SK-N-SH (cell line): Measurements from ENCODE around the gene ZFHX3. TPM values are rescaled to one million over a fixed set of nuclear protein-coding genes. Genes with fewer than 3 reads are reported as not detected.

Source experiments
- CTCF ChIA-PET: fragments of 300-600, 350-600 bp; formaldehyde crosslinking; extraction: SDS; loops from one replicate; lab custom pipeline; 2021; lab: Yijun Ruan, JAX
- POLR2A ChIA-PET: fragments of 350-600 bp; sonication (Branson Sonifier 250); formaldehyde crosslinking; extraction: SDS; loops from one replicate; lab custom pipeline; 2020; ENCODE audit warnings: antibody characterized with exemption, inconsistent platforms; lab: Yijun Ruan, JAX
- DNase-seq: peaks from one replicate; pipeline ENCODE4 v3.0.0; 2012
- H2AFZ ChIP-seq: fragments of 200-600 bp; sonication (generic); 2 replicates; pipeline ENCODE4 v1.8.1; 2016; ENCODE audit warnings: antibody characterized with exemption, mild to moderate bottlenecking, low read depth
- H3F3A ChIP-seq: fragments of 200-600 bp; sonication (generic); replicated peaks from 2 replicates; pipeline ENCODE3; 2016; ENCODE audit warnings: antibody characterized with exemption, mild to moderate bottlenecking; ENCODE audit not compliant: insufficient read depth
- H3K27ac ChIP-seq, 2 experiments: fragments of 200-500 bp in 1 of 2; fragments of 200-600 bp in 1 of 2; sonication (Bioruptor generic) in 1 of 2; sonication (generic), shearing (Covaris generic) in 1 of 2; 2 replicates each; pipeline versions ENCODE4 v1.5.1 to v1.6.1; 2014 to 2016; ENCODE audit warnings: low read depth in 2 of 2, inconsistent platforms in 1 of 2, low read length in 1 of 2, mild to moderate bottlenecking in 1 of 2, mixed read lengths in 1 of 2
- H3K27me3 ChIP-seq: fragments of 200-600 bp; sonication (generic), shearing (Covaris generic); 2 replicates; pipeline ENCODE4 v1.6.1; 2016; ENCODE audit warnings: mixed run types; ENCODE audit not compliant: insufficient read depth
- H3K36me3 ChIP-seq, 2 experiments: fragments of 200-500 bp in 1 of 2; fragments of 200-600 bp in 1 of 2; sonication (Bioruptor generic) in 1 of 2; sonication (generic) in 1 of 2; replicated peaks in 1 of 2; 2 replicates each; pipeline versions ENCODE3 to v1.5.1; 2014 to 2016; ENCODE audit warnings: low read length in 1 of 2, mild to moderate bottlenecking in 1 of 2; ENCODE audit not compliant: insufficient read depth in 2 of 2, control insufficient read depth in 1 of 2
- H3K4me1 ChIP-seq, 2 experiments: fragments of 200-500 bp in 1 of 2; fragments of 200-600 bp in 1 of 2; sonication (Bioruptor generic) in 1 of 2; sonication (generic), shearing (Covaris generic) in 1 of 2; 2 replicates each; pipeline versions ENCODE4 v1.5.1 to v1.6.1; 2014 to 2016; ENCODE audit warnings: low read depth in 1 of 2, low read length in 1 of 2, mixed run types in 1 of 2; ENCODE audit not compliant: insufficient read depth in 2 of 2, control insufficient read depth in 1 of 2
- H3K4me2 ChIP-seq: fragments of 200-600 bp; sonication (generic), shearing (Covaris generic); 2 replicates; pipeline ENCODE4 v1.6.1; 2017; ENCODE audit warnings: mixed run types
- H3K4me3 ChIP-seq, 2 experiments: fragments of 200-500 bp in 1 of 2; fragments of 200-600 bp in 1 of 2; sonication (Bioruptor generic) in 1 of 2; sonication (generic), shearing (Covaris generic) in 1 of 2; 2 replicates each; pipeline versions ENCODE4 v1.5.1 to v1.8.1; 2014 to 2016; ENCODE audit warnings: low read depth in 2 of 2, inconsistent platforms in 1 of 2, low read length in 1 of 2, mild to moderate bottlenecking in 1 of 2, mixed read lengths in 1 of 2, moderate library complexity in 1 of 2
- H3K79me2 ChIP-seq: fragments of 200-600 bp; sonication (generic); 2 replicates; pipeline ENCODE4 v1.8.1; 2017; ENCODE audit warnings: mild to moderate bottlenecking; ENCODE audit not compliant: insufficient read depth
- H3K9ac ChIP-seq: fragments of 200-600 bp; sonication (generic); 2 replicates; pipeline ENCODE4 v1.6.1; 2017; ENCODE audit warnings: mixed run types
- H3K9me2 ChIP-seq: fragments of 200-600 bp; sonication (generic); 2 replicates; pipeline ENCODE4 v1.6.1; 2017; ENCODE audit warnings: mixed run types
- H3K9me3 ChIP-seq: fragments of 200-600 bp; sonication (generic); 2 replicates; pipeline ENCODE4 v1.6.1; 2017; ENCODE audit warnings: mixed run types, mild to moderate bottlenecking, moderate library complexity
- H4K20me1 ChIP-seq: fragments of 200-600 bp; sonication (generic); 2 replicates; pipeline ENCODE4 v1.6.1; 2017; ENCODE audit warnings: mild to moderate bottlenecking, mixed run types; ENCODE audit not compliant: insufficient read depth
- CHD2 ChIP-seq: fragments of 150-350 bp; IDR thresholded peaks from 2 replicates; pipeline ENCODE4 v1.6.1; 2018; ENCODE audit warnings: low read length; ENCODE audit not compliant: partially characterized antibody
- EP300 ChIP-seq, 2 experiments: IDR thresholded peaks; 2 replicates each; pipeline versions ENCODE4 v1.4.0 to v1.6.1; 2012; ENCODE audit warnings: borderline replicate concordance in 1 of 2, low read depth in 1 of 2, low read length in 1 of 2
- FOXJ3 ChIP-seq: sonication (generic); formaldehyde crosslinking; IDR thresholded peaks from 2 replicates; pipeline ENCODE4 v1.5.1; 2020; ENCODE audit warnings: mild to moderate bottlenecking, missing genetic modification reagents
- IRF3 ChIP-seq: fragments of 150-350 bp; IDR thresholded peaks from 2 replicates; pipeline ENCODE4 v1.6.1; 2016; ENCODE audit warnings: mild to moderate bottlenecking, low read depth, low read length
- JUND ChIP-seq: IDR thresholded peaks from 2 replicates; pipeline ENCODE4 v1.4.0; 2012
- MEF2A ChIP-seq: IDR thresholded peaks from 2 replicates; pipeline ENCODE4 v1.4.0; 2012; ENCODE audit warnings: low read depth, borderline replicate concordance
- MXI1 ChIP-seq: IDR thresholded peaks from 2 replicates; pipeline ENCODE4 v1.6.1; 2012; ENCODE audit warnings: mild to moderate bottlenecking, low read depth, low read length, improper control_type of control experiment
- NFIC ChIP-seq: IDR thresholded peaks from 2 replicates; pipeline ENCODE4 v1.4.0; 2012; ENCODE audit warnings: borderline replicate concordance
- POLR2AphosphoS5 ChIP-seq: IDR thresholded peaks from 2 replicates; pipeline ENCODE4 v1.6.1; 2012; ENCODE audit warnings: low read depth, low read length
- RAD21 ChIP-seq: IDR thresholded peaks from 2 replicates; pipeline ENCODE4 v1.6.1; 2012; ENCODE audit warnings: mild to moderate bottlenecking, low read length
- REST ChIP-seq: IDR thresholded peaks from 2 replicates; pipeline ENCODE4 v1.6.1; 2012; ENCODE audit warnings: mild to moderate bottlenecking, low read depth, low read length, moderate library complexity
- RFX5 ChIP-seq: IDR thresholded peaks from 2 replicates; pipeline ENCODE4 v1.6.1; 2012; ENCODE audit warnings: mild to moderate bottlenecking, improper control_type of control experiment, low read length
- SIN3A ChIP-seq: IDR thresholded peaks from 2 replicates; pipeline ENCODE4 v1.6.1; 2012; ENCODE audit warnings: low read depth, mild to moderate bottlenecking, low read length, moderate library complexity, borderline replicate concordance
- SMC3 ChIP-seq: IDR thresholded peaks from 2 replicates; pipeline ENCODE4 v1.6.1; 2012; ENCODE audit warnings: low read depth, low read length, improper control_type of control experiment
- TAF1 ChIP-seq: IDR thresholded peaks from 2 replicates; pipeline ENCODE4 v1.6.1; 2012; ENCODE audit warnings: low read depth, mild to moderate bottlenecking, low read length, moderate library complexity, borderline replicate concordance
- USF1 ChIP-seq: IDR thresholded peaks from 2 replicates; pipeline ENCODE4 v1.4.0; 2012; ENCODE audit warnings: low read depth, borderline replicate concordance
- USF2 ChIP-seq: fragments of 150-350 bp; IDR thresholded peaks from 2 replicates; pipeline ENCODE4 v1.6.1; 2017; ENCODE audit warnings: antibody characterized with exemption, low read length, low read depth, borderline replicate concordance
- WGBS: methylation state at CpG from one replicate; pipeline ENCODE4 v1.1.6; 2017; ENCODE audit warnings: low lambda C conversion rate; 5-methylcytosine and 5-hydroxymethylcytosine counted together
- polyA plus RNA-seq, 3 experiments: library from polyadenylated mRNA; depleted of rRNA; stranded (reverse); fragments of >200 nt; gene quantifications; 2 replicates each; pipeline ENCODE4 v1.2.3, GENCODE V29; 2012

Gene ZFHX3
- polyA plus RNA-seq, 1 of the 3 experiments (the other 2 are of a cell fraction), result 2.0 TPM

DNA sequence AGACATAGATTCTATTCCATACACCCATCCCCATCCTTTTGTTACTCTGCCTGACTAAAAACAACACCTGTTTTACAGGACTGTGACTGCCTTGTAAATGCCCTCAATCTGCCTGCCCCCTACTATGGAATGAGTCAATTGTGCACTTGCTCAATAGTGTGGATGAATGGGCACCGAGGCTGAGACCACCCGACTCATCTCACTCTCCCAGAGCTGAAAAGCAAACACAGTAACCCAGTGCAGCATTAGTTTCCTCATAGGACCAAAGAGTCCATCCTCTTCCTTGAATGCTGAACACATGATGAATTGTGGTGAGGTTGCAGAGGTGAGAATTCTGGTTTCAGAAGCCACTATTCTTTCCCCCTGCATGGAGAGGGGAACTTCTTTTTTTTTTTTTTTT is 233.7 kb downstream of the ZFHX3 start:
- TF ChIP-seq SIN3A (no peak), EP300 (IDR thresholded peaks at IDR 0.05; ENCODE audit: borderline replicate concordance in 1 of 2, low read depth in 1 of 2, low read length in 1 of 2) (no peak), NFIC (no peak), TAF1 (no peak), JUND (no peak)
- Histone ChIP-seq H3F3A (no peaks in the 10 kb centered on the region), H3K36me3 (peaks cover 10 to 11% of the 10 kb centered on the region in 2 experiments), H3K27me3 (no peaks in the 10 kb centered on the region), H3K4me1 (peaks cover 1 to 11% of the 10 kb centered on the region in 2 experiments; a peak in 3 of 4 replicates), H3K9ac (no peak overlapping the region), H3K9me3 (no peaks in the 10 kb centered on the region), H3K4me3 (no peak overlapping the region), H3K79me2 (no peaks in the 10 kb centered on the region), H2AFZ (no peak overlapping the region), H4K20me1 (no peaks in the 10 kb centered on the region), H3K9me2 (no peaks in the 10 kb centered on the region), H3K4me2 (no peak overlapping the region), H3K27ac (no peak overlapping the region)
- POLR2A ChIA-PET, result interaction anchor here (0.6 kb wide), 1 partner anchor 207 kb away, joined by 4 read pairs; no protein-coding TSS in a partner anchor
- WGBS, result 89% methylated on average over 2 of the region's 2 CpGs
- CTCF ChIA-PET, result interaction anchor here (1.2 kb wide), 1 partner anchor 18 kb away, joined by 3 read pairs; no protein-coding TSS in a partner anchor
- no peak for DNase-seq

- ChIA-PET POLR2A (no interaction called here), CTCF (no interaction called here)
- Histone ChIP-seq H3K9ac (no peak overlapping the region), H3K36me3 (peaks cover 15 to 23% of the 10 kb centered on the region in 2 experiments), H3K4me2 (no peak overlapping the region), H4K20me1 (no peaks in the 10 kb centered on the region), H3K9me3 (no peaks in the 10 kb centered on the region), H3K79me2 (no peaks in the 10 kb centered on the region), H3K4me1 (peaks cover 0 to 16% of the 10 kb centered on the region in 2 experiments; a peak in 2 of 4 replicates), H3F3A (no peaks in the 10 kb centered on the region), H2AFZ (no peak overlapping the region), H3K27me3 (no peaks in the 10 kb centered on the region), H3K4me3 (no peak overlapping the region), H3K27ac (no peak overlapping the region; a peak in 1 of 4 replicates), H3K9me2 (no peaks in the 10 kb centered on the region)
- no peak for DNase-seq
- no peak for TF ChIP-seq MEF2A
- no peak for TF ChIP-seq RFX5
- TF ChIP-seq REST, result no peak
- no peak for TF ChIP-seq POLR2AphosphoS5
- no peak for TF ChIP-seq FOXJ3
- TF ChIP-seq SMC3, result no peak
- no peak for TF ChIP-seq RAD21
- TF ChIP-seq IRF3, result no peak
- TF ChIP-seq JUND, result no peak
- TF ChIP-seq USF1, result no peak
- no peak for TF ChIP-seq MXI1
- TF ChIP-seq CHD2, result no peak
- no peak for TF ChIP-seq USF2
- WGBS, result 100% methylated on average over 3 of the region's 3 CpGs
These were observed 235.3 kb downstream of the ZFHX3 start for GRCh38 chr16:72812672-72813071.
